Transverse colon (tissue), 4 donors: ENCODE data around the gene PTN.

Experiments used
- CTCF ChIP-seq, 5 experiments: fragments of 200-600 bp in 3 of 5; fragments of 450-650 bp in 2 of 5; sonication (generic) in 3 of 5; IDR thresholded peaks; 1 replicate in 2 of 5; 2 replicates in 3 of 5; pipeline ENCODE4 v1.5.1; 2016 to 2017; ENCODE audit warnings: antibody characterized with exemption in 5 of 5, inconsistent platforms in 3 of 5, mild to moderate bottlenecking in 2 of 5, moderate library complexity in 1 of 5
- EP300 ChIP-seq: sonication (generic); formaldehyde crosslinking; IDR thresholded peaks from one replicate; pipeline ENCODE4 v1.6.1; 2017; ENCODE audit warnings: antibody characterized with exemption, low read depth
- POLR2A ChIP-seq: fragments of 450-650 bp; IDR thresholded peaks from one replicate; pipeline ENCODE4 v1.6.1; 2016; ENCODE audit warnings: antibody characterized with exemption, mild to moderate bottlenecking, moderate library complexity
- POLR2AphosphoS5 ChIP-seq, 3 donors: sonication (generic); formaldehyde crosslinking; IDR thresholded peaks; one replicate each; pipeline ENCODE4 v1.6.1; 2016; ENCODE audit warnings: antibody characterized with exemption in 3 of 3

GRCh38 chr7:137283153-137283552, 60.4 kb downstream of the PTN start:
- no peak for TF ChIP-seq CTCF (IDR thresholded peaks at IDR 0.05)
- TF ChIP-seq POLR2AphosphoS5 (IDR thresholded peaks at IDR 0.05) = no peak
- no peak for TF ChIP-seq EP300
- no peak for TF ChIP-seq POLR2A
